H9 (cell line): ENCODE results near the gene POU6F2. TPM values are rescaled to one million over a fixed set of nuclear protein-coding genes. Genes with fewer than 3 reads are reported as not detected.

ENCODE experiments used
- DNase-seq: peaks from one replicate; pipeline ENCODE4 v3.0.0-alpha.2; 2017
- H2AFZ ChIP-seq: one replicate; pipeline ENCODE4 v1.6.1; 2013; ENCODE audit warnings: mild to moderate bottlenecking, low read length, control low read depth, moderate library complexity
- H2AK5ac ChIP-seq: 2 replicates; pipeline ENCODE4 v1.6.1; 2013; ENCODE audit warnings: low read length, control low read depth, mixed read lengths; ENCODE audit not compliant: insufficient read length
- H2BK120ac ChIP-seq: one replicate; pipeline ENCODE4 v1.6.1; 2013; ENCODE audit warnings: low read depth, mild to moderate bottlenecking, low read length, control low read depth, inconsistent platforms; ENCODE audit not compliant: poor library complexity, severe bottlenecking
- H2BK12ac ChIP-seq: 2 replicates; pipeline ENCODE4 v1.6.1; 2013; ENCODE audit warnings: low read length, control low read depth, mixed read lengths, low read depth; ENCODE audit not compliant: insufficient read length
- H2BK15ac ChIP-seq: 2 replicates; pipeline ENCODE4 v1.6.1; 2013; ENCODE audit warnings: low read depth, low read length, control low read depth
- H2BK20ac ChIP-seq: one replicate; pipeline ENCODE4 v1.6.1; 2013; ENCODE audit warnings: low read depth, mild to moderate bottlenecking, low read length, control low read depth, inconsistent platforms; ENCODE audit not compliant: poor library complexity, severe bottlenecking
- H2BK5ac ChIP-seq: 2 replicates; pipeline ENCODE4 v1.6.1; 2013; ENCODE audit warnings: low read length, control low read depth, mixed read lengths; ENCODE audit not compliant: insufficient read length
- H3K14ac ChIP-seq: 2 replicates; pipeline ENCODE4 v1.6.1; 2013; ENCODE audit warnings: low read length, control low read depth; ENCODE audit not compliant: insufficient read depth
- H3K18ac ChIP-seq: 2 replicates; pipeline ENCODE4 v1.6.1; 2013; ENCODE audit warnings: low read depth, mild to moderate bottlenecking, mixed read lengths, low read length, control low read depth; ENCODE audit not compliant: insufficient read length
- H3K23ac ChIP-seq: 2 replicates; pipeline ENCODE4 v1.6.1; 2013; ENCODE audit warnings: low read length, control low read depth, mixed read lengths, low read depth; ENCODE audit not compliant: insufficient read length
- H3K23me2 ChIP-seq: 2 replicates; pipeline ENCODE4 v1.6.1; 2013; ENCODE audit warnings: low read depth, mild to moderate bottlenecking, mixed read lengths, low read length, control low read depth; ENCODE audit not compliant: insufficient read length, poor library complexity, severe bottlenecking
- H3K27ac ChIP-seq: 2 replicates; pipeline ENCODE4 v1.5.1; 2013; ENCODE audit warnings: low read length, control low read depth, mixed read lengths, low read depth; ENCODE audit not compliant: insufficient read length
- H3K27me3 ChIP-seq: 2 replicates; pipeline ENCODE4 v1.6.1; 2013; ENCODE audit warnings: low read length, control low read depth, inconsistent platforms; ENCODE audit not compliant: insufficient read depth
- H3K4ac ChIP-seq: 2 replicates; pipeline ENCODE4 v1.6.1; 2013; ENCODE audit warnings: low read depth, mild to moderate bottlenecking, control low read depth, inconsistent platforms, low read length, moderate library complexity
- H3K4me1 ChIP-seq: 2 replicates; pipeline ENCODE4 v1.6.1; 2013; ENCODE audit warnings: low read length, control low read depth, inconsistent platforms; ENCODE audit not compliant: insufficient read depth
- H3K4me2 ChIP-seq: 2 replicates; pipeline ENCODE4 v1.6.1; 2013; ENCODE audit warnings: low read length, control low read depth, mixed read lengths; ENCODE audit not compliant: insufficient read length, insufficient read depth
- H3K56ac ChIP-seq: 2 replicates; pipeline ENCODE4 v1.6.1; 2013; ENCODE audit warnings: low read depth, mild to moderate bottlenecking, mixed read lengths, low read length, control low read depth; ENCODE audit not compliant: insufficient read length
- H3K79me1 ChIP-seq: 2 replicates; pipeline ENCODE4 v1.6.1; 2013; ENCODE audit warnings: low read depth, mild to moderate bottlenecking, moderate library complexity, low read length, control low read depth, inconsistent platforms; ENCODE audit not compliant: insufficient read depth, poor library complexity, severe bottlenecking
- H3K79me2 ChIP-seq: 2 replicates; pipeline ENCODE4 v1.6.1; 2013; ENCODE audit warnings: low read length, control low read depth, inconsistent platforms; ENCODE audit not compliant: insufficient read depth
- H3K9ac ChIP-seq: 2 replicates; pipeline ENCODE4 v1.6.1; 2013; ENCODE audit warnings: low read length, control low read depth, mixed read lengths; ENCODE audit not compliant: insufficient read length; ENCODE audit errors: extremely low read depth
- H3K9me3 ChIP-seq: one replicate; pipeline ENCODE4 v1.6.1; 2013; ENCODE audit warnings: low read depth, low read length, inconsistent platforms; ENCODE audit not compliant: control insufficient read depth
- H3T11ph ChIP-seq: one replicate; pipeline ENCODE4 v1.6.1; 2013; ENCODE audit warnings: mild to moderate bottlenecking, low read length, control low read depth, inconsistent platforms
- H4K20me1 ChIP-seq: one replicate; pipeline ENCODE4 v1.6.1; 2013; ENCODE audit not compliant: control insufficient read depth, insufficient read length, insufficient read depth
- H4K5ac ChIP-seq: 2 replicates; pipeline ENCODE4 v1.6.1; 2013; ENCODE audit warnings: low read depth, mild to moderate bottlenecking, mixed read lengths, low read length, control low read depth; ENCODE audit not compliant: insufficient read length
- H4K8ac ChIP-seq: replicated peaks from 2 replicates; pipeline ENCODE4 v1.6.1; 2013; ENCODE audit warnings: low read length, control low read depth, mixed read lengths, low read depth; ENCODE audit not compliant: insufficient read length
- H4K91ac ChIP-seq: 2 replicates; pipeline ENCODE4 v1.6.1; 2013; ENCODE audit warnings: low read depth, mild to moderate bottlenecking, moderate library complexity, mixed read lengths, low read length, control low read depth; ENCODE audit not compliant: insufficient read length
- H3K27ac Mint-ChIP-seq, 3 experiments: 2 replicates in 2 of 3; 3 replicates in 1 of 3; pipeline ENCODE4 v1.8.0; 2020 to 2021; ENCODE audit warnings: mixed read lengths in 3 of 3, mild to moderate bottlenecking in 1 of 3, moderate library complexity in 1 of 3
- H3K27me3 Mint-ChIP-seq: 2 replicates; pipeline ENCODE4 v1.8.0; 2021; ENCODE audit warnings: low read depth, mild to moderate bottlenecking, moderate library complexity, mixed read lengths
- H3K36me3 Mint-ChIP-seq, 3 experiments: 2 replicates in 2 of 3; 3 replicates in 1 of 3; pipeline ENCODE4 v1.8.0; 2020 to 2021; ENCODE audit warnings: low read depth in 3 of 3, mixed read lengths in 3 of 3; ENCODE audit not compliant: insufficient read depth in 1 of 3
- H3K4me1 Mint-ChIP-seq, 2 experiments: 2 replicates each; pipeline ENCODE4 v1.8.0; 2020; ENCODE audit warnings: mixed read lengths in 2 of 2
- H3K4me3 Mint-ChIP-seq, 2 experiments: 2 replicates in 1 of 2; 3 replicates in 1 of 2; pipeline ENCODE4 v1.8.0; 2020 to 2021; ENCODE audit warnings: mild to moderate bottlenecking in 2 of 2, mixed read lengths in 2 of 2, moderate library complexity in 1 of 2
- H3K9me3 Mint-ChIP-seq, 2 experiments: 2 replicates in 1 of 2; 3 replicates in 1 of 2; pipeline ENCODE4 v1.8.0; 2020; ENCODE audit warnings: mild to moderate bottlenecking in 2 of 2, mixed read lengths in 2 of 2, moderate library complexity in 1 of 2
- CTCF ChIP-seq: fragments of 200-600 bp; sonication (generic); conservative IDR thresholded peaks from 3 replicates; pipeline ENCODE4 v1.8.0; 2021; ENCODE audit warnings: antibody characterized with exemption, mild to moderate bottlenecking
- WGBS: extraction: QIAGEN DNeasy Blood & Tissue Kit; methylation state at CpG from one replicate; pipeline ENCODE4 v1.1.7; 2013; ENCODE audit warnings: missing lambda C conversion rate, low lambda C conversion rate, mixed read lengths; ENCODE audit not compliant: insufficient read length; ENCODE audit errors: extremely low coverage; 5-methylcytosine and 5-hydroxymethylcytosine counted together
- total RNA-seq: library from RNA; stranded (reverse); gene quantifications from 2 replicates; pipeline ENCODE4 v1.2.1, GENCODE V29; 2021

The POU6F2 gene
- total RNA-seq, 1 experiment from 2014 or later: 1.9 TPM

GRCh38 chr7:38962028-38962427, 15.7 kb upstream of the POU6F2 start:
- no peaks in the 10 kb centered on the region for H3K4me1 ChIP-seq
- H3K56ac ChIP-seq: no peak overlapping the region
- H2AFZ ChIP-seq: no peak overlapping the region
- no peak overlapping the region for H2BK15ac ChIP-seq
- no peak overlapping the region for H4K91ac ChIP-seq
- no peak for DNase-seq
- Mint-ChIP-seq H3K27ac (no peak overlapping the region), H3K4me1 (peaks cover 3% of the 10 kb centered on the region in 2 experiments; a peak in 1 of 4 replicates), H3K4me3 (no peak overlapping the region), H3K9me3 (peaks cover 0 to 4% of the 10 kb centered on the region in 2 experiments; a peak in 1 of 5 replicates), H3K27me3 (no peaks in the 10 kb centered on the region), H3K36me3 (no peaks in the 10 kb centered on the region; a peak in 1 of 7 replicates)
- TF ChIP-seq CTCF: no peak
- no peaks in the 10 kb centered on the region for H3K79me2 ChIP-seq
- no peak overlapping the region for H3K18ac ChIP-seq
- no peak overlapping the region for H3K9ac ChIP-seq
- H3K27me3 ChIP-seq: no peaks in the 10 kb centered on the region
- H3T11ph ChIP-seq: no peak overlapping the region
- no peaks in the 10 kb centered on the region for H3K9me3 ChIP-seq
- H2BK120ac ChIP-seq: no peak overlapping the region
- no peaks in the 10 kb centered on the region for H3K79me1 ChIP-seq
- no peak overlapping the region for H2AK5ac ChIP-seq
- no peak overlapping the region for H3K4ac ChIP-seq
- no peak overlapping the region for H2BK12ac ChIP-seq
- WGBS: no CpG with 5 or more reads among the region's 1 CpG
- H3K27ac ChIP-seq: no peak overlapping the region
- no peaks in the 10 kb centered on the region for H4K20me1 ChIP-seq
- H4K8ac ChIP-seq: no peak overlapping the region
- H3K4me2 ChIP-seq: no peak overlapping the region
- no peak overlapping the region for H2BK5ac ChIP-seq
- H3K14ac ChIP-seq: no peak overlapping the region
- H2BK20ac ChIP-seq: no peak overlapping the region
- no peaks in the 10 kb centered on the region for H3K23me2 ChIP-seq
- H4K5ac ChIP-seq: no peak overlapping the region
- no peak overlapping the region for H3K23ac ChIP-seq
